ENCODE data around the gene OTOG. TPM values are rescaled to one million over a fixed set of nuclear protein-coding genes. Genes with fewer than 3 reads are reported as not detected.
A peak's percentile ranks its signal among the peaks of the same experiment; 100 is the strongest.

Gene OTOG
- total RNA-seq, 1 experiment from 2014 or later: 0.69 TPM

GRCh38 chr11:17558025-17558780, 11.1 kb downstream of the OTOG start:
- H3K27me3 ChIP-seq (ENCODE audit: control insufficient read depth, insufficient read depth, low read length): no peaks in the 10 kb centered on the region; the same call in 1 of the 2 replicates
- no peak overlapping the region for H3K4me3 ChIP-seq (ENCODE audit: insufficient read depth, low read depth, low read length)
- H3K36me3 ChIP-seq (replicated peaks; ENCODE audit: control insufficient read depth, insufficient read depth, low read length): no peaks in the 10 kb centered on the region
- no peak for DNase-seq

DNA sequence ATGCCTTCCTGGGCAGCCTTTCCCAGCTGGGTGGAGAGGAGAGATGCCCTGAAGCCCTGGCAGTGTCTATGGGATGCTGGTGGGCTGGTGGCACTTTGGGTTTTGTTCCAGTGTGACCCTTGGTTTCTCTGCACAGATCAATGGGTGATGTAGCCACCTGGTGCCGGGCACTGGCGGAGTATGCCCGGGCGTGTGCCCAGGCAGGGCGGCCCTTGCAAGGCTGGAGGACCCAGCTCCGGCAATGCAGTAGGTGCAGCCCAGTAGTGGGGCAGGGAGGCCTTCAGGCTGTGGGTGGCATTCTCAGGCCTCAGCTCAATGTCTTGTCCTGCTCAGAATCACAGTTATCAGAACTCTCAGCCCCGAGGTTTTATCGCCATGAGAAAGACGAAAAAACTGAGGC, 11.9 kb downstream of the OTOG start:
- no peaks in the 10 kb centered on the region; the same call in 1 of the 2 replicates for H3K27me3 ChIP-seq (ENCODE audit: control insufficient read depth, insufficient read depth, low read length)
- no peak overlapping the region for H3K4me3 ChIP-seq (ENCODE audit: insufficient read depth, low read depth, low read length)
- H3K36me3 ChIP-seq (replicated peaks; ENCODE audit: control insufficient read depth, insufficient read depth, low read length): no peaks in the 10 kb centered on the region

GRCh38 chr11:17559341-17560087, 12.5 kb downstream of the OTOG start:
- H3K27me3 ChIP-seq (ENCODE audit: control insufficient read depth, insufficient read depth, low read length): no peaks in the 10 kb centered on the region; the same call in 1 of the 2 replicates

More for the DNA sequence above, 11.9 kb downstream of the OTOG start:
- no peak for DNase-seq

DNA sequence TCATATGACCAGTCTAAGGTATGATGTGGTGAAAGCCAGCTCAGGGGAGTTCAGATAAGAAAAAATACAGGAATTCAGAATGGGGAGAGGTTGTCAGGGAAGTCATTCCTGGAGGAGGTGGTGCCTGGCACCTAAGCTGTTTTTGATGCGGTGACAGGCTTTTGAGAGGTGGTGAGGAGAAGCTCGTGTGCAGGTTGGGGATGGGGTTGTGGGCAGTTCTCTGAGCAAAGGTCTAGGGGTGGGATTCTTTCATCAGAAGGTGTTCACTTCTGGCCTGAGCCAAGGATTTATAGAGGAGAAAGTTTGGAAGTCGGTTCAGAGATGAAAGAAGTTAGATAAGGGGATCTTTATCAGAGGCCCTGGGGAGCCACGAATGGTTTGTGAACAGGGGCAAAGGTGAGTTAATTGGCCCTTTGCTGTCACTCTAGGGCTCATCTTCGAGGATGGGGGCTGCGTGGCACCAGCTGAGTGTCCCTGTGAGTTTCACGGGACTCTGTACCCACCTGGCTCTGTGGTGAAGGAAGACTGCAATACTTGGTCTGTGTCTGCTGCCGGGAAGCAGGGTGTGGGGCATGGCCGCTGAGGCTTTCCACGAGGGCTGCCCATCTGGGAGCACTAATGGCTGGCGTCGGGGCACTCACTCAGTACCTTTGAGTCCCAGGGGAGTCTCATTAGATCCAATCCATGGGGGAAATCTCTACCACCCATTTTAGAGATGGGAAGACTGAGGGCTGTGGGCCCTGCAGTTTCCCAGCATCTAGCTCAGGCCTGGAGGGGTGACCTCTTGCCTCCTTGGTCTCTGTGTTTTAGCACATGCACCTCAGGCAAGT, 13.4 kb downstream of the OTOG start:
- no peaks in the 10 kb centered on the region for H3K36me3 ChIP-seq (replicated peaks; ENCODE audit: control insufficient read depth, insufficient read depth, low read length)
- H3K4me3 ChIP-seq (ENCODE audit: insufficient read depth, low read depth, low read length): no peak overlapping the region
- no peak for DNase-seq
- H3K27me3 ChIP-seq (ENCODE audit: control insufficient read depth, insufficient read depth, low read length): no peaks in the 10 kb centered on the region; the same call in 1 of the 2 replicates

More at GRCh38 chr11:17559341-17560087, 12.5 kb downstream of the OTOG start:
- Histone ChIP-seq H3K4me3 (ENCODE audit: insufficient read depth, low read depth, low read length) (no peak overlapping the region), H3K36me3 (replicated peaks; ENCODE audit: control insufficient read depth, insufficient read depth, low read length) (no peaks in the 10 kb centered on the region)
- DNase-seq: no peak

DNA sequence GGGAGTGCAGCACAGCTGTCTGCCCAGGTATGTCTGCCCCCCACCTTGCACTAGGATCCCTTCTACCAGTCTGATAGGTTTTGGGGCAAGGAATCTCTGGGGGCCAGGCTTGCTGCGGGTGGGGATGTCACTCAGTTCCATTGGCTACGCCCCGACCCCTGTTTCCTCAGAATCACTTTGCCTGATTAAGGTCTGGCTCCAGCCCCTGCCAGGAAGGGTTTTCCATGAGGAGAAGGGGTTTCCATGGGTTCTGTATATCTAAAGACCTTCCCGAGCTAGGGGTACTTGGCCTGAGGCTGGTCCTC, 14.0 kb downstream of the OTOG start:
- no peak overlapping the region for H3K4me3 ChIP-seq (ENCODE audit: insufficient read depth, low read depth, low read length)
- no peak for DNase-seq
- no peaks in the 10 kb centered on the region for H3K36me3 ChIP-seq (replicated peaks; ENCODE audit: control insufficient read depth, insufficient read depth, low read length)
- no peaks in the 10 kb centered on the region; the same call in 1 of the 2 replicates for H3K27me3 ChIP-seq (ENCODE audit: control insufficient read depth, insufficient read depth, low read length)

DNA sequence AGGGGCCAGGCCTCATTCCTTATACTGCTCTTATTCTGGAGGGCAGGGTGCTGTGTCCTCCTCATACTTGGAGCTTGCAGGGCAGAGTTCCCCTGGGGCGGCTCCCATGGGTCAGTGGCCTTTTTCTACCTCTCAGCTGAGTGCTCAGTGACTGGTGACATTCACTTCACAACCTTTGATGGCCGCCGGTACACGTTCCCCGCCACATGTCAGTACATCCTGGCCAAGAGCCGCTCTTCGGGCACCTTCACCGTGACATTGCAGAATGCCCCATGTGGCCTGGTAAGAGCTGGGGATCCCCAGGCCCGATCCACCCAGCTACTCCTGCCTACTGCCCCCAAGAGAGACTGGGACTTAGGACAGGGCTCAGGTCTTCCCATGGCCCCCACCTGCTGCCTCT, 14.5 kb downstream of the OTOG start:
- no peaks in the 10 kb centered on the region; the same call in 1 of the 2 replicates for H3K27me3 ChIP-seq (ENCODE audit: control insufficient read depth, insufficient read depth, low read length)
- H3K36me3 ChIP-seq (replicated peaks; ENCODE audit: control insufficient read depth, insufficient read depth, low read length): no peaks in the 10 kb centered on the region
- no peak overlapping the region for H3K4me3 ChIP-seq (ENCODE audit: insufficient read depth, low read depth, low read length)
- no peak for DNase-seq

DNA sequence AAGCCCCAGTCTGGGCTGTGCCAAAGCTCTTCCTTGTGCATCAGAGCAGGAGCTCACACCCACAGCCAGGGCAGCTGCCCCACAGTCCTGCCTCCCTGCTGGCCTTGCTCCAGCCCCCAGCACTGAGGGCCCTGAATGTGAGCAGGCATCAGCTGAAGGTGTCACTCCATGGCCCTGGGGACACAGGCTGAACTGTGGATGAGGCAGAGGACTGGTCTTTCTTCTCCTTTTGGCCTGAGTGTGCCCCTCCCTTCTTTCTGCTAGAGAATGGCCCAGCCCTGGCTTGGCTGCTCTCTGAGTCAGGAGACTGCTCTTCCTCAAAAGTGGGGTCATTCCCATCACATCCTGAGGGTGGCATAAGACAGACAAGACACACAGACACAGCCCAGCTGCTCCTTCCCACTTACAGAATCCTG, 16.2 kb downstream of the OTOG start:
- no peaks in the 10 kb centered on the region for H3K36me3 ChIP-seq (replicated peaks; ENCODE audit: control insufficient read depth, insufficient read depth, low read length)
- no peak overlapping the region for H3K4me3 ChIP-seq (ENCODE audit: insufficient read depth, low read depth, low read length)
- DNase-seq: peak; percentile 75
- H3K27me3 ChIP-seq (ENCODE audit: control insufficient read depth, insufficient read depth, low read length): no peaks in the 10 kb centered on the region; the same call in 1 of the 2 replicates

GRCh38 chr11:17563961-17564686, 17.1 kb downstream of the OTOG start:
- Histone ChIP-seq H3K27me3 (ENCODE audit: control insufficient read depth, insufficient read depth, low read length) (no peaks in the 10 kb centered on the region; the same call in 1 of the 2 replicates), H3K36me3 (replicated peaks; ENCODE audit: control insufficient read depth, insufficient read depth, low read length) (no peaks in the 10 kb centered on the region), H3K4me3 (ENCODE audit: insufficient read depth, low read depth, low read length) (no peak overlapping the region)
- DNase-seq: no peak

GRCh38 chr11:17564687-17565042, 17.6 kb downstream of the OTOG start:
- peak; percentile 72 for DNase-seq
- Histone ChIP-seq H3K4me3 (ENCODE audit: insufficient read depth, low read depth, low read length) (no peak overlapping the region), H3K36me3 (replicated peaks; ENCODE audit: control insufficient read depth, insufficient read depth, low read length) (no peaks in the 10 kb centered on the region), H3K27me3 (ENCODE audit: control insufficient read depth, insufficient read depth, low read length) (no peaks in the 10 kb centered on the region)

DNA sequence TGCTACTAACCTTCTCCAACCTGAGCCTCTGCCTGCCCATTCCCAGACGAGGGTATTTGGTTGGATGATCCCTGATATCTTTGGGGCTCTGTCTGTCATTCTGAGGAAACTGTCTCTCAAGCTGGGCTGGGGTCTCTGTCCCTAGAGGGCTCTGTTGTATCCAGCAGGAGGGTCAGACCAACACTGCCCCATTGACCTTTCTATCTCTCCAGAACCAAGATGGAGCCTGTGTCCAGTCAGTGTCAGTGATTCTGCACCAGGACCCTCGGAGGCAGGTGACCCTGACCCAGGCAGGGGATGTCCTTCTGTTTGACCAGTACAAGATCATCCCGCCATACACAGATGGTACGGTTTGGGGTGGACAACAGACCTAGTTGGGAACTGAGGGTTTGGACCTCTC, 21.9 kb downstream of the OTOG start:
- no peak overlapping the region for H3K4me3 ChIP-seq (ENCODE audit: insufficient read depth, low read depth, low read length)
- H3K27me3 ChIP-seq (ENCODE audit: control insufficient read depth, insufficient read depth, low read length): no peaks in the 10 kb centered on the region
- H3K36me3 ChIP-seq (replicated peaks; ENCODE audit: control insufficient read depth, insufficient read depth, low read length): no peaks in the 10 kb centered on the region
- no peak for DNase-seq

GRCh38 chr11:17570034-17570433, 23.0 kb downstream of the OTOG start:
- H3K36me3 ChIP-seq (replicated peaks; ENCODE audit: control insufficient read depth, insufficient read depth, low read length): no peaks in the 10 kb centered on the region
- H3K4me3 ChIP-seq (ENCODE audit: insufficient read depth, low read depth, low read length): no peak overlapping the region
- no peaks in the 10 kb centered on the region for H3K27me3 ChIP-seq (ENCODE audit: control insufficient read depth, insufficient read depth, low read length)
- DNase-seq: no peak

DNA sequence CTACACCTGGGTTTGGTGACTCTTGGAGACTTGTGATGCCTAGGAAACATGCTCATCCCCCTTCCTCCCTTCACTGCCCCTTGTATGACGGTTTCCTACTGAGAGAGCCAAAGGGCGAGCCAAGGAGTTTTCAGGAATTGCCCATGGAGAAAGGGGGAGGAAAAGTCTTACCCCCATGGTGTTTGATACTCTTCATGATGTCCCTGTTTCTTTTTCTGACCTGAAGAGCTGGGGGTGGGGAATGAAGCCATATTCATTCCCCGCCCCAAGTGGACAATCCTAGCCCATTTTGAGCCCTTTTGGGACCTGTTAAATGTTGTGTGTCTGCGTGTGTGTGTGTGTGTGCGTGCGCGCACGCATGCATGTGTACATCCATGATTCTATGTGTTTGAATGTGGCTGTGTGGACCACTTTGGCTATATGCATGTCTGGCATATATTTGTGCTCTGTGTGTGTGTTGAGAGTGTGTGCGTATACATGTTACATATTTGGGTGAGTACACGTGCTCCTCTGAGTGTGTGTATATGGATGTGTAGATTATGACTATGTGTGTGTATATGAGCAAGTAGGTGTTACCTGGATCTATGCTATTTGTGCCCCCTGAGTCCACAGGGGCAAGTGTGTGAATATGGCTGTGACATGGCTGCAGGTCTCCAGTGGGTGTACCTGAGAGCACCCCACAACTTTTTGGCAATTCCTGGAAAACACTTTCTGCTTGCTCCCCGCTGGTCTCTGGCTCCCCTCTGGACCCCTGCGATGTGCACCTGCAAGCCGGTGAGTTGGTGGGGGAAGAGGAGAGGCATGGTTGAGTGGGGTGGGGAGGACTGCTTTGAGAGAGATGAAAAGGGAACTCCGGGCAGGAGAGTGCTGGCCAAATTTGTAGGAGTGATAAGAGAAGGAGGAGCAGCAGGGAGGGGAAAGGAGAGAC, 24.6 kb downstream of the OTOG start:
- H3K36me3 ChIP-seq (replicated peaks; ENCODE audit: control insufficient read depth, insufficient read depth, low read length): no peaks in the 10 kb centered on the region
- DNase-seq: peak; percentile 30
- no peak overlapping the region for H3K4me3 ChIP-seq (ENCODE audit: insufficient read depth, low read depth, low read length)
- no peaks in the 10 kb centered on the region for H3K27me3 ChIP-seq (ENCODE audit: control insufficient read depth, insufficient read depth, low read length)

GRCh38 chr11:17572359-17572690, 25.3 kb downstream of the OTOG start:
- Histone ChIP-seq H3K4me3 (ENCODE audit: insufficient read depth, low read depth, low read length) (no peak overlapping the region), H3K36me3 (replicated peaks; ENCODE audit: control insufficient read depth, insufficient read depth, low read length) (no peaks in the 10 kb centered on the region)
- peak; percentile 25 for DNase-seq

More at GRCh38 chr11:17572359-17572690, 25.3 kb downstream of the OTOG start:
- H3K27me3 ChIP-seq (ENCODE audit: control insufficient read depth, insufficient read depth, low read length): no peaks in the 10 kb centered on the region; the same call in 1 of the 2 replicates
